C4-2B (cell line): Measurements from ENCODE around the gene IQCB1.

ENCODE experiments used
- H3K27ac ChIP-seq: fragments of 450-650 bp; 2 replicates; pipeline ENCODE4 v1.5.1; 2017
- CTCF ChIP-seq: fragments of 450-650 bp; conservative IDR thresholded peaks from 2 replicates; pipeline ENCODE4 v1.5.1; 2017; ENCODE audit warnings: mild to moderate bottlenecking
- ZFX ChIP-seq: fragments of 450-650 bp; IDR thresholded peaks from 2 replicates; pipeline ENCODE4 v1.6.1; 2017

The IQCB1 gene

GRCh38 chr3:121740896-121741295 is 94.0 kb downstream of the IQCB1 start:
- no peak overlapping the region for H3K27ac ChIP-seq
- no peak for TF ChIP-seq CTCF

- H3K27ac ChIP-seq: no peak overlapping the region
- no peak for TF ChIP-seq ZFX
- no peak for TF ChIP-seq CTCF
Measured at GRCh38 chr3:121739902-121740301, 95.0 kb downstream of the IQCB1 start.

- H3K27ac ChIP-seq: no peak overlapping the region
- no peak for TF ChIP-seq ZFX
- TF ChIP-seq CTCF: no peak
Measured at GRCh38 chr3:121737644-121738043, 97.2 kb downstream of the IQCB1 start.

- H3K27ac ChIP-seq: no peak overlapping the region
- TF ChIP-seq ZFX: no peak
- no peak for TF ChIP-seq CTCF
Measured at GRCh38 chr3:121736112-121736511, 98.7 kb downstream of the IQCB1 start.

GRCh38 chr3:121735047-121735696 is 99.7 kb downstream of the IQCB1 start:
- TF ChIP-seq ZFX (no peak), CTCF (no peak)
- H3K27ac ChIP-seq: no peak overlapping the region

- H3K27ac ChIP-seq: no peak overlapping the region
- TF ChIP-seq CTCF: no peak
- TF ChIP-seq ZFX: no peak
Measured at GRCh38 chr3:121730940-121731687, 103.7 kb downstream of the IQCB1 start.

- TF ChIP-seq CTCF (no peak), ZFX (no peak)
- no peak overlapping the region for H3K27ac ChIP-seq
Measured at GRCh38 chr3:121724130-121724529, 110.7 kb downstream of the IQCB1 start.
